ENCODE measurements around the gene MET. TPM values are rescaled to one million over a fixed set of nuclear protein-coding genes. Genes with fewer than 3 reads are reported as not detected.

MET gene
- total and polyA plus RNA-seq, 2 of the 8 experiments (the other 6 are each of a cell fraction or from before 2014, with no cell fraction given) = 3.5 to 12.9 TPM

DNA sequence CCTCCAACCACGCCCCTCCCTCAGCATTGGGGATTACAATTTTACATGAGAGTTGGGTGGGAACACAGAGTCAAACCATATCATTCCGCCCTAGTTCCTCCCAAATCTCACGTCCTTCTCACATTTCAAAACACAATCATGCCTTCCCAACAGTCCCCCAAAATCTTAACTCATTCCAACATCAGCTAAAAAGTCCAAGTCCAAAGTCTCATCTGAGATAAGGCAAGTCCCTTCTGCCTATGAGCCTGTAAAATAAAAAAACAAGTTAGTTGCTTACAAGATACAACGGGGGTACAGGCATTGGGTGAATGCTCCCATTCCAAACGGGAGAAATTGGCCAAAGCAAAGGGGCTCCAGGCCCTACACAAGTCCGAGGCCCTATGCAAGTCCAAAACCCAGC lies 112.7 kb downstream of the MET start:
- Histone ChIP-seq H3K4me3 (ENCODE audit: extremely low read depth in 1 of 4, insufficient read depth in 2 of 4, low read depth in 3 of 4, low read length in 4 of 4) (no peak overlapping the region), H4K91ac (replicated peaks; ENCODE audit: insufficient read length, low read length) (no peak overlapping the region), H3K36me3 (ENCODE audit: control insufficient read depth in 2 of 4, insufficient read depth in 4 of 4, low read length in 3 of 4) (no peaks in the 10 kb centered on the region), H4K8ac (ENCODE audit: extremely low read depth, insufficient read depth, low read length) (no peak overlapping the region), H3K27ac (ENCODE audit: low read depth, low read length) (no peak overlapping the region), H2AFZ (ENCODE audit: low read length) (no peak overlapping the region), H3K4ac (replicated peaks; ENCODE audit: insufficient read length, low read depth, low read length) (no peak overlapping the region), H3K14ac (ENCODE audit: insufficient read length) (no peak overlapping the region), H3K23me2 (ENCODE audit: low read depth, low read length) (no peaks in the 10 kb centered on the region), H2BK15ac (ENCODE audit: low read length) (no peak overlapping the region), H3K4me2 (ENCODE audit: insufficient read depth in 1 of 2, low read depth in 2 of 2, low read length in 2 of 2) (no peak overlapping the region), H2AK5ac (ENCODE audit: low read depth, low read length) (no peak overlapping the region), H3K9me3 (ENCODE audit: insufficient read depth in 2 of 2, low read depth in 1 of 2, low read length in 1 of 2) (no peaks in the 10 kb centered on the region), H3K9ac (replicated peaks in 1 of 4; ENCODE audit: extremely low read depth in 1 of 4, low read depth in 3 of 4, low read length in 3 of 4) (no peak overlapping the region), H2BK5ac (ENCODE audit: low read depth, low read length) (no peak overlapping the region), H2BK120ac (replicated peaks; ENCODE audit: low read depth, low read length) (no peak overlapping the region), H3K79me1 (ENCODE audit: low read depth, low read length) (no peaks in the 10 kb centered on the region), H3K56ac (replicated peaks; ENCODE audit: insufficient read length, low read depth, low read length) (no peak overlapping the region), H4K20me1 (replicated peaks in 1 of 2; ENCODE audit: control insufficient read depth in 1 of 2, insufficient read depth in 2 of 2, low read length in 2 of 2) (no peaks in the 10 kb centered on the region), H3K23ac (ENCODE audit: insufficient read length) (no peak overlapping the region), H3K18ac (ENCODE audit: extremely low read depth, low read length) (no peak overlapping the region), H4K5ac (ENCODE audit: insufficient read length, low read depth, low read length) (no peak overlapping the region), H3K27me3 (replicated peaks in 1 of 4; ENCODE audit: control insufficient read depth in 3 of 4, extremely low read depth in 1 of 4, insufficient read depth in 3 of 4, low read length in 3 of 4) (no peaks in the 10 kb centered on the region), H2BK12ac (ENCODE audit: low read depth, low read length) (no peak overlapping the region), H3K4me1 (replicated peaks in 1 of 4; ENCODE audit: control insufficient read depth in 3 of 4, insufficient read depth in 4 of 4, low read length in 3 of 4) (peaks cover 0 to 10% (median 8%) of the 10 kb centered on the region in 4 experiments; a peak in 4 of 7 replicates), H2BK20ac (ENCODE audit: low read length) (no peak overlapping the region), H3K79me2 (ENCODE audit: control insufficient read depth in 1 of 2, insufficient read depth in 2 of 2, low read length in 2 of 2) (no peaks in the 10 kb centered on the region)
- WGBS, 2 experiments (ENCODE audit: extremely low coverage in 1 of 2, insufficient coverage in 1 of 2, insufficient read length in 1 of 2, insufficient replicate concordance in 2 of 2, low coverage in 1 of 2, low lambda C conversion rate in 2 of 2, missing lambda C conversion rate in 1 of 2) = 95% methylated on average over 6 of the region's 6 CpGs; no CpG with 5 or more reads in 1 of the 2 experiments
- DNase-seq (ENCODE audit: low read depth in 1 of 2, low spot score in 2 of 2) (no peak), FAIRE-seq (no peak)
- POLR2A ChIA-PET (ENCODE audit: partially characterized antibody) = no interaction called here
- TF ChIP-seq POU5F1 (IDR thresholded peaks at IDR 0.05; ENCODE audit: low read depth, low read length) (no peak), KDM1A (IDR thresholded peaks at IDR 0.05; ENCODE audit: borderline replicate concordance, low read length) (no peak), JUND (IDR thresholded peaks at IDR 0.05; ENCODE audit: low read length) (no peak), TEAD4 (IDR thresholded peaks at IDR 0.05; ENCODE audit: low read depth, low read length) (no peak), PHF8 (conservative IDR thresholded peaks at IDR 0.05; ENCODE audit: low read depth, low read length) (no peak), SP2 (IDR thresholded peaks at IDR 0.05; ENCODE audit: low read length) (no peak), NRF1 (IDR thresholded peaks at IDR 0.05; ENCODE audit: low read depth, low read length) (no peak)
- TF ChIP-seq, protein P1, sequence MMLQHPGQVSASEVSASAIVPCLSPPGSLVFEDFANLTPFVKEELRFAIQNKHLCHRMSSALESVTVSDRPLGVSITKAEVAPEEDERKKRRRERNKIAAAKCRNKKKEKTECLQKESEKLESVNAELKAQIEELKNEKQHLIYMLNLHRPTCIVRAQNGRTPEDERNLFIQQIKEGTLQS (IDR thresholded peaks at IDR 0.05; ENCODE audit: insufficient read depth, low read depth, low read length) = no peak
- CTCF ChIA-PET (ENCODE audit: partially characterized antibody) = interaction anchor here (0.6 to 6.0 kb wide), 4 partner anchors 9 to 193 kb away, joined by 3 to 57 read pairs (median 8); no protein-coding TSS in a partner anchor
